Left hindlimb (tissue), 1 donor: ENCODE results near the gene HOXD13.

Experiments
- DNase-seq: peaks from one replicate; pipeline ENCODE4 v3.0.0-alpha.2; 2018

Gene HOXD13

GRCh38 chr2:176081376-176081836 lies 11.1 kb upstream of the HOXD13 start:
- DNase-seq: peak; percentile 37

- peak; percentile 53 for DNase-seq
These were observed 10.5 kb upstream of the HOXD13 start for GRCh38 chr2:176081837-176082524.

- no peak for DNase-seq
These were observed 10.0 kb upstream of the HOXD13 start for GRCh38 chr2:176082525-176082823.

- DNase-seq: peak; percentile 50
These were observed 9.4 kb upstream of the HOXD13 start for GRCh38 chr2:176082824-176083751.

DNA sequence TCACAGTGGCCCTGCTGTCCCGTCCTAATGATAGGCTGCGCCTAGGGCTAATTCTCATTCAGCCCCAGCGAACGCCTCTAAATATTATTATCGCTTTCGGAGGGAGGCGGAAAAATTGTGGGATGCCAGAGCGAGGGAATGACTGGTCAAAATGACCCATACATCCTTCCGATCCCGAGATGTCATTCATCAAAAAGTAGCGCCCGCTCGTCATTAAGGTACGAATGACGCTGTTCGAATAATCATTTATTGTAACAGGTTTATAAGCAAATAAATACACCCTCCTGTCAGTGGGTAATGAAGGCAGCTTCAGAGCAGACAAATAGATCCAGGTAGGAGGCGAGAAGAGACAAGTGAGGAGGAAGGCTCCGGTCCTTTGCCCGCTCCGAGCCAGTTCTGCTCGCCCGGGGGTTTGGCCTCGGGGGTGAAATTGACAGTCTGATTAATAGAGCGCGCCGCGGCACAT lies 8.7 kb upstream of the HOXD13 start, which contains the start of gene EVX2:
Gene EVX2 (minus strand): TSS at position 167 of the 466 bp plus-strand sequence. CDS start 186 bp downstream, outside the sequence.
- peak; percentile 25 for DNase-seq

DNA sequence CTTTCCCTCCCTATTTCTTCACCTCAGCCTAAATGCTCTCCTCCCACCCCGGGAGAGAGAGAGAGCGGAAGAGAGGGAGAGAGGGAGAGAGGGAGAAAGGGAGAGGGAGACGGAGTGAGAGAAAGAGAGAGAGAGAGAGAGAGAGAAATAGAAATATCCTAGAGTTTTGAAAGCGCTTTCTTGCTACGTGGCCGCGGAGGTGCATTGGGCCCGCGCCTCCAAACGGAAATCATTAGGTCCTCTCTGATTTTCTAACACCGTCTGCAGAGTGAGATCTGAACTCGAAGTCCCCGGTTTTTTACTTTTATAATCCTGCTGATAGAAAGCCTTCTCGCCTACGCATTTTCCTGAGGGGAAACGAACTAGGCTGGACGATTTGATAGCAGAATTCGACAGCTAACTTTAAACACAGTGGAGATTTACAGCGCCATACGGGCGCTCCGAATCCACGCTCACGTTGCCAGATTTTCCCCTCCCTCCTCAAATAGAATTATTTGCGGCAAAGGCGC lies 7.9 kb upstream of the HOXD13 start:
- DNase-seq: peak; percentile 36

DNA sequence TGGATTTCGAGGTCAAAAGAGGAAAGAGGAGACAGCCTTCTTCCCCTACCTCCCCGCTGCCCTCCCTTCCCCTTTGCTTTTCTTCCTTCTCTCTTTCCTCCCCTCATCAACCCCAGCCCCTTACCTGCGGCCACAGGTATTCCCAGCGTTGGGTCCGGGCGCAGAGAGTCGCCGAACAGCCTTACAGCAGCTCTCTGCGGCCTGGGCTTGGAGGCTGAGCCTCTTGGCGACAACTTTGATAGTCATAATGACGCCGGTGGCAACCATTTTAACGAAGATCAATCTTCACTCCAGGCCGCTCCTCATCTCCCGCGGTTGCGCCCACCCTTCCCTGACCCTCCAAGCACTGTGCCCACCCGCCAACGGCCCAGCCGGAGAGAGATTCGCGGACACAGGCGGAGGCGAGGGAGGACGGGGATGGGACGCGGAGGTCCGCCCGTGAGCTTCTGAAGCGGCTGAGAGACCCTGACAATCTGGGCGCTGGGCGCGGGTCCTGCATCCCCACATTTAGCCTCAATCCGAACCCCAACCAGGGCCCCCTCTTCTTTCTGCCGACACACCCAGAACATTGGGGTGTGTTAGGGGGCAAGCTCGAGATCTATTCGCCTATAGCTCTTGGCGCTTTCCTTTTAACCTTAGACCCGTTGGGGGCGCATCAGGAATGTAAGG lies 7.3 kb upstream of the HOXD13 start:
- DNase-seq: peak; percentile 31

- DNase-seq: peak; percentile 61
These were observed 6.4 kb upstream of the HOXD13 start for GRCh38 chr2:176085861-176086771.

GRCh38 chr2:176087330-176088047 lies 5.0 kb upstream of the HOXD13 start:
- peak; percentile 35 for DNase-seq

DNA sequence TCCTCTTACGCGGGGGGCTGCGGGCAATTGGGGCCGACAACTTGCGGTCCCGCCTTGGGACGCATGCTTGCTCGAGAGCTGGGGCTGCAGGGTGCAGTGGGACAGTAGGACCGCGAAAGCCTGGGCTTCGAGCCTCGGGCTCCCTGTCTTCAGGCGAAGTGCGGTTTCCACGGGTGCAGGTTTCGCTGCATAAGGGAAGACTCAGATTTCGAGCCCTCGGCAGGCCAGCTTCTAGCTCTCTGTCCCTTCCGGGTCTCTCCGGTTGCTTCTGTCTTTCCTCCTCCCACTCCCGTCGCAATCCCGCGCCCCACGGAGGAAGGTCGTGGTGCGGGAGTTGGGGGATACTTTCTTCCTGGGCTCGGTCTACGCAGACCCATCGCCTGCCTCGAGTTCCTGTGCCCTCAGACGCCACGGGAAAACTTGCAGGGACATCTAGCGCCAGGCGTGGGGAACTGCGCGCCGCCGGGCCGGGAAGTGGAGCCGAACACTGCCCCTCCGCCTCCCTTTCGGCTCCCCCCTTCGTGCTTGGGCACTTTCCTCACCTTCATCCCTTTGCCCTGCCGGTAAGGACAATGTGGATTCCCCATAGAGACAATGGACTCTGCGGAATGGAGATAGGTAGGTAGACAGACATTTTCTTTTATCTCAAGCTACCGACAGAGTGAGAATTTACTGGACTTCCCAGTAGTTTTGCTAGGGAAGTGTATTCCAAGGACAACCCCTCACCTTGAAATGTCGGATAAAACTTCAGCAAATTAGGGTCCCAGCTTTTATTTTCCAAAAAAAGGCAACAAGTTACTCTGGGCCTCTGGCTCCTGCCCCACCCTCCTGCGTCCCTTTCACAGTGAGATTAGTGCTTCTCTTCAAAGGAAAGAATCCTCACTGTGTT lies 4.2 kb upstream of the HOXD13 start:
- peak; percentile 78 for DNase-seq

GRCh38 chr2:176088937-176089842 lies 3.3 kb upstream of the HOXD13 start:
- peak; percentile 19 for DNase-seq

- no peak for DNase-seq
These were observed 2.6 kb upstream of the HOXD13 start for GRCh38 chr2:176089843-176090395.

DNA sequence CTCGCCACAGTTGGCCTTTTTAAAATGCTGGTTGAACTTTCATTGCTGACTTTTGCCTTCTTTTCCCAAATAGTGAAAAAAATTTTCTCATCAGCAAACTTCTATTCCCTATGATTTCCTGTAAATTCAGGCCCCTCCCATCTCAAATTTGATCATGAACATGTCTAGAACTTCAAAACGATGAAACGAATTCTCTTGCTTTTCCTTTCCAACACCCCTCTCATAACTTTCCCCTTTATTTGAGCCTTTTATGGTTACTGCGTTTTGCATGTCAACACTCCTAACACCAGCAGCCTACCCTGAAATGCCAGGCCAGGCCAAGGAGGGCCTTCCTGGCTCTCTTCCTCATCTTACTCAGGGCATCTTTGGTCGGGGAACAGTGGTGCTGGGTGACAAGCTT lies 1.7 kb upstream of the HOXD13 start:
- no peak for DNase-seq

DNA sequence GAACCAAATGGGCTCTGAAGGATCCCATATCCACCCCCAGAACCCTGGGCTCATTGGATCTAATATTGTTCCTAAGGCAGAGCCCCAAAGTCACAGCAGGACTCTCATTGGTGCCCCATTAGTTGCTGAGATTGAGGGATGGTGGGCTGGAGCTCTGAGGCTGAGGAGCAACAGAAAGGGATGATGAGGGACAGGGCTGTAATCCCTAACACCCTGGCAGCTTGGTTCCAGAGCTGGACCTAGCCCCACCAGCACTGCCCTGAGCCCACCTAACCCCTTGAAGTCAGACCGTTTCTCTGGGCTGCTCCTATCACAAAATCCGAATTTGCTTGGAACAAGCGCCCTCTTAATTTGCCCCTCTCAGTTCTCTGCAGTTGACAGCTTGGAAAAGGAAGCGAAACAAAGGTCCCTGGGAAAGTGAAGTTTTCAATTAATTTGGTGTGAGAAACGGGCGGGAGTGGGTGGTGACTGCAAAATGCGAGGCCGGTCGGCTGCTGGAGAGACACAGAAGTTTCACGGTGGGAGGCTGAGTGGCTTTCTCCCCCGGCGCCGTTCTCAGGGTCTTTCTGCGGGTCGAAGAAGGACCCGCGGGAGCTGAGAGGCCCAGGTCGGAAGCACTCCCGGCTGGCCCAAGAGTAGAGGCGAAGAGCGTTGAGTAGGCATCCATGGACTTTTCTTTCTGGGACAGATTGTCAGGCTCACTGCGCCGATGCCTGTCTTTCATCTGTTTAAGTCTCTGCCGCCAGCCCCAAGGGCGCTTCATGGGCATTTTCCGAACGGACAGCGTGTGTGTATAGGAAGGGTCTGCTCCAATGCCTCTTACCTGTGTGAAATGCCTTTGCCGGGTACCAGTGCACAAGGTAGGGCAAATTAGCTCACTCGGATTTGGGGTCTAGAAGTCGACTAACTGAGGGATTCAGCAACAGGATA lies 927 bp upstream of the HOXD13 start:
- no peak for DNase-seq

- DNase-seq: peak; percentile 39
These were observed 800 bp downstream of the HOXD13 start for GRCh38 chr2:176093145-176093897.

DNA sequence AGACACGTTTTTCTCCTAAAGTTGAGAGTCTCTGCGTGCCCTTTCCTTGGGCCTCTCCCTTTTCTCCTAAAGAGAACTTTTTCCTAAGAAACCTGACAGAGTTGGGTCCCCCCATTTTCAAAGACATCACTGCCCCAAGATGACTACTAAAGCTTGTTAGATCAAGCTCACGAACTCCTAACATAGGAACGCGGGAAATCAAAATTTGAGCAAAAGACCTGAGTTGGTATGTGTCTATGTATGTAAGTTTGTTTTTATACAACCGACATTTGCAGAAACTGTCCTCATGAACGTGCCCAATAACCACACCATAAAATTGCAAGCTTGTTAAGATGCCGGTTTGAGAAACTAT lies 1.4 kb downstream of the HOXD13 start:
- no peak for DNase-seq

DNA sequence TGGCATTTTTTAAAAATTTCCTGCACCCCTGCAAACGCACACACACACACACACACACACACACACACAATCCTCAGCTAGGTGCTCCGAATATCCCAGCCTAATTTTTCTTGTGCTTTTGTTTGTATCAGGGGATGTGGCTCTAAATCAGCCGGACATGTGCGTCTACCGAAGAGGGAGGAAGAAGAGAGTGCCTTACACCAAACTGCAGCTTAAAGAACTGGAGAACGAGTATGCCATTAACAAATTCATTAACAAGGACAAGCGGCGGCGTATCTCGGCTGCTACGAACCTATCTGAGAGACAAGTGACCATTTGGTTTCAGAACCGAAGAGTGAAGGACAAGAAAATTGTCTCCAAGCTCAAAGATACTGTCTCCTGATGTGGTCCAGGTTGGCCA lies 1.8 kb downstream of the HOXD13 start:
- no peak for DNase-seq
